Hindlimb muscle (tissue), 1 donor: ENCODE results near the gene TMEM47. TPM values are rescaled to one million over a fixed set of nuclear protein-coding genes. Genes with fewer than 3 reads are reported as not detected.

Experiments used
- DNase-seq: peaks from one replicate; pipeline ENCODE4 v3.0.0-alpha.2; 2013
- polyA plus RNA-seq: library from polyadenylated mRNA; unstranded; fragments of 120-200 nt; gene quantifications from one replicate; pipeline ENCODE4 v1.2.1, GENCODE V29; 2013; ENCODE audit not compliant: insufficient read length

Gene TMEM47
- polyA plus RNA-seq, 1 donor = 90.9 TPM

GRCh38 chrX:34585561-34585960 lies 71.5 kb downstream of the TMEM47 start:
- no peak for DNase-seq

GRCh38 chrX:34584781-34585180 lies 72.3 kb downstream of the TMEM47 start:
- no peak for DNase-seq

GRCh38 chrX:34580069-34580468 lies 77.0 kb downstream of the TMEM47 start:
- no peak for DNase-seq

GRCh38 chrX:34578237-34578636 lies 78.8 kb downstream of the TMEM47 start:
- DNase-seq = peak; percentile 38
